Transverse colon (tissue), 4 donors: ENCODE measurements around the gene PTP4A2. TPM values are rescaled to one million over a fixed set of nuclear protein-coding genes. Genes with fewer than 3 reads are reported as not detected.
A peak's percentile ranks its signal among the peaks of the same experiment; 100 is the strongest.

Experiments
- DNase-seq: peaks from one replicate; pipeline ENCODE4 v3.0.0-alpha.2; 2019
- H3K27ac ChIP-seq, 4 donors: fragments of 200-600 bp; sonication (generic); 2 replicates each; pipeline ENCODE4 v1.5.1; 2016 to 2018; ENCODE audit warnings: inconsistent platforms in 4 of 4
- H3K27me3 ChIP-seq: fragments of 200-600 bp; sonication (generic); 2 replicates; pipeline ENCODE4 v1.5.1; 2017; ENCODE audit warnings: inconsistent platforms
- H3K36me3 ChIP-seq, 4 donors: fragments of 200-600 bp; sonication (generic); 2 replicates each; pipeline ENCODE4 v1.5.1; 2017 to 2019; ENCODE audit warnings: inconsistent platforms in 4 of 4
- H3K4me1 ChIP-seq, 4 donors: fragments of 200-600 bp; sonication (generic); 2 replicates each; pipeline ENCODE4 v1.5.1; 2017 to 2020; ENCODE audit warnings: inconsistent platforms in 4 of 4
- H3K4me3 ChIP-seq, 4 donors: fragments of 200-600 bp; sonication (generic); 1 replicate in 1 of 4; 2 replicates in 3 of 4; pipeline versions ENCODE4 v1.5.1 to v1.6.1; 2017 to 2019; ENCODE audit warnings: inconsistent platforms in 4 of 4
- H3K9me3 ChIP-seq, 2 donors: fragments of 200-600 bp; sonication (generic); 2 replicates each; pipeline ENCODE4 v1.5.1; 2017 to 2019; ENCODE audit warnings: inconsistent platforms in 2 of 2
- CTCF ChIP-seq, 5 experiments: fragments of 200-600 bp in 3 of 5; fragments of 450-650 bp in 2 of 5; sonication (generic) in 3 of 5; IDR thresholded peaks; 1 replicate in 2 of 5; 2 replicates in 3 of 5; pipeline ENCODE4 v1.5.1; 2016 to 2017; ENCODE audit warnings: antibody characterized with exemption in 5 of 5, inconsistent platforms in 3 of 5, mild to moderate bottlenecking in 2 of 5, moderate library complexity in 1 of 5
- EP300 ChIP-seq: sonication (generic); formaldehyde crosslinking; IDR thresholded peaks from one replicate; pipeline ENCODE4 v1.6.1; 2017; ENCODE audit warnings: antibody characterized with exemption, low read depth
- POLR2A ChIP-seq: fragments of 450-650 bp; IDR thresholded peaks from one replicate; pipeline ENCODE4 v1.6.1; 2016; ENCODE audit warnings: antibody characterized with exemption, mild to moderate bottlenecking, moderate library complexity
- POLR2AphosphoS5 ChIP-seq, 3 donors: sonication (generic); formaldehyde crosslinking; IDR thresholded peaks; one replicate each; pipeline ENCODE4 v1.6.1; 2016; ENCODE audit warnings: antibody characterized with exemption in 3 of 3
- WGBS, 2 donors: methylation state at CpG; one replicate each; pipeline ENCODE4 v1.1.5; 2018; ENCODE audit warnings: low coverage in 1 of 2; 5-methylcytosine and 5-hydroxymethylcytosine counted together
- in situ Hi-C, 4 donors: fragments of 200-750 bp; cut with MboI; loops; one replicate each; pipeline versions ENCODE4 v1.15.0 to v1.15.1; 2017; ENCODE audit warnings: low sequenced_read_pairs in 3 of 4, low pct_ligation_motif_present in 1 of 4, low pct_unique_long_range_greater_than_20kb in 1 of 4
- intact Hi-C: fragments of 100-400 bp; cut with DNase I; formaldehyde crosslinking; loops from one replicate; pipeline ENCODE4 v1.15.1; 2023; ENCODE audit warnings: low total_unique reads
- total RNA-seq, 4 donors: library from RNA; depleted of rRNA; stranded (reverse); fragments of >200 nt; gene quantifications; one replicate each; pipeline ENCODE4 v1.1.0, GENCODE V29; 2016

Gene PTP4A2
- total RNA-seq: 100 to 1,000 TPM in 3 of 4 donors, 10 to 100 TPM in 1; 58.9 to 251 (median 195) TPM

- WGBS, 2 donors: 3% methylated on average over 24 of the region's 82 CpGs; no CpG with 5 or more reads in 1 of the 2 donors
- peak; percentile 97 for DNase-seq
- intact Hi-C loops: no loop called here
Measured at GRCh38 chr1:31938184-31938975, at the start of gene PTP4A2. Gene PTP4A2, minus strand, starts transcription at chr1:31938368. Its CDS starts 19,303 bp downstream, at chr1:31919065.

GRCh38 chr1:31987135-31987619 is 49.0 kb upstream of the PTP4A2 start:
- H3K4me1 ChIP-seq: peaks cover 0 to 11% (median 9%) of the 10 kb centered on the region in 4 donors
- in situ Hi-C loops (no loop called here), intact Hi-C loops (no loop called here)
- H3K9me3 ChIP-seq: no peaks in the 10 kb centered on the region
- no peaks in the 10 kb centered on the region for H3K36me3 ChIP-seq
- TF ChIP-seq EP300 (no peak), POLR2AphosphoS5 (IDR thresholded peaks at IDR 0.05) (no peak), POLR2A (no peak), CTCF (IDR thresholded peaks at IDR 0.05) (no peak)
- no peak overlapping the region for H3K4me3 ChIP-seq
- no peak for DNase-seq
- no peaks in the 10 kb centered on the region for H3K27me3 ChIP-seq
- H3K27ac ChIP-seq: no peak overlapping the region
- WGBS, 2 donors: 77% methylated on average over 9 of the region's 9 CpGs; no CpG with 5 or more reads in 1 of the 2 donors

More at GRCh38 chr1:31938184-31938975, at the start of gene PTP4A2:
- peak; percentile 65 for TF ChIP-seq EP300
- TF ChIP-seq POLR2A: peak; percentile 8
- TF ChIP-seq POLR2AphosphoS5 (IDR thresholded peaks at IDR 0.05): peak; percentile 86 to 97 (median 96)
- TF ChIP-seq CTCF (IDR thresholded peaks at IDR 0.05): peak in 3 of 5 experiments; percentile 14 to 42 (median 37)
- in situ Hi-C loops: no loop called here
- peak within 1 kb of the TSS; percentile 94 to 98 (median 97) for H3K27ac ChIP-seq
- peak within 1 kb of the TSS; percentile 46 to 87 (median 73) for H3K4me3 ChIP-seq
- peaks cover 41 to 69% (median 52%) of the 10 kb centered on the region in 4 donors for H3K4me1 ChIP-seq
- no peaks in the 10 kb centered on the region for H3K9me3 ChIP-seq
- no peaks in the 10 kb centered on the region for H3K27me3 ChIP-seq
- H3K36me3 ChIP-seq: no peaks in the 10 kb centered on the region

- peak overlapping the region; percentile 46 to 60 (median 49) for H3K27ac ChIP-seq
- no peak for DNase-seq
- 8 to 29% methylated on average over 4 of the region's 4 CpGs for whole genome bisulfite sequencing, 2 donors
- no peak overlapping the region for H3K4me3 ChIP-seq
- in situ Hi-C loops (no loop called here), intact Hi-C loops (no loop called here)
- no peaks in the 10 kb centered on the region for H3K9me3 ChIP-seq
- TF ChIP-seq CTCF (IDR thresholded peaks at IDR 0.05) (no peak), POLR2AphosphoS5 (IDR thresholded peaks at IDR 0.05) (no peak), EP300 (no peak), POLR2A (no peak)
- no peaks in the 10 kb centered on the region for H3K36me3 ChIP-seq
- H3K4me1 ChIP-seq: peaks cover 0 to 11% (median 9%) of the 10 kb centered on the region in 4 donors
- H3K27me3 ChIP-seq: no peaks in the 10 kb centered on the region
Measured at GRCh38 chr1:31985430-31985829, 47.3 kb upstream of the PTP4A2 start.
